GM23338 (cell line): ENCODE results near the gene ROR1.

Experiments
- CREB1 ChIP-seq: fragments of 250-450 bp; sonication (Bioruptor Pico); IDR thresholded peaks from 2 replicates; pipeline ENCODE4 v1.5.0; 2020; ENCODE audit warnings: low read depth, mild to moderate bottlenecking, moderate library complexity
- EZH2 ChIP-seq: fragments of 200-600 bp; sonication (generic); IDR thresholded peaks from one replicate; pipeline ENCODE4 v1.8.0; 2017; ENCODE audit warnings: antibody characterized with exemption, mild to moderate bottlenecking, low read depth; ENCODE audit not compliant: unreplicated experiment
- EZH2phosphoT487 ChIP-seq: fragments of 200-600 bp; sonication (generic); IDR thresholded peaks from one replicate; pipeline ENCODE4 v1.8.1; 2018; ENCODE audit warnings: antibody characterized with exemption; ENCODE audit not compliant: unreplicated experiment
- JUNB ChIP-seq: IDR thresholded peaks from one replicate; pipeline ENCODE4 v1.6.1; 2016; ENCODE audit warnings: antibody characterized with exemption; ENCODE audit not compliant: unreplicated experiment
- NANOG ChIP-seq: IDR thresholded peaks from 2 replicates; pipeline ENCODE4 v1.6.1; 2016; ENCODE audit warnings: antibody characterized with exemption, borderline replicate concordance
- POLR2AphosphoS5 ChIP-seq: IDR thresholded peaks from 2 replicates; pipeline ENCODE4 v1.6.1; 2016; ENCODE audit warnings: antibody characterized with exemption, low read depth
- STAT1 ChIP-seq: IDR thresholded peaks from one replicate; pipeline ENCODE4 v1.6.1; 2016; ENCODE audit warnings: antibody characterized with exemption; ENCODE audit not compliant: unreplicated experiment
- ZNF114 ChIP-seq: fragments of 250-450 bp; sonication (Bioruptor Pico); IDR thresholded peaks from 2 replicates; pipeline ENCODE4 v1.5.0; 2020; ENCODE audit warnings: mild to moderate bottlenecking, moderate library complexity
- ZNF331 ChIP-seq: fragments of 250-450 bp; sonication (Bioruptor Pico); IDR thresholded peaks from 2 replicates; pipeline ENCODE4 v1.5.0; 2020; ENCODE audit warnings: low read depth, mild to moderate bottlenecking, moderate library complexity
- TF ChIP-seq, protein P1 (sequence below), 2 experiments: fragments of 200-600 bp in 1 of 2; sonication (generic) in 1 of 2; conservative IDR thresholded peaks; 2 replicates each; pipeline versions ENCODE4 v1.5.1 to v1.6.1; 2016 to 2017; ENCODE audit warnings: antibody characterized with exemption in 2 of 2, low read depth in 2 of 2, mild to moderate bottlenecking in 2 of 2, moderate library complexity in 1 of 2
- TF ChIP-seq, protein P2 (sequence below): IDR thresholded peaks from one replicate; pipeline ENCODE4 v1.6.1; 2018; ENCODE audit warnings: antibody characterized with exemption; ENCODE audit not compliant: unreplicated experiment
- TF ChIP-seq, protein P3 (sequence below): IDR thresholded peaks from 2 replicates; pipeline ENCODE4 v1.6.1; 2016; ENCODE audit warnings: antibody characterized with exemption
- TF ChIP-seq, protein P4 (sequence below): fragments of 250-450 bp; sonication (Bioruptor Pico); IDR thresholded peaks from 2 replicates; pipeline ENCODE4 v1.5.0; 2020; ENCODE audit warnings: mild to moderate bottlenecking, moderate library complexity

DNA sequence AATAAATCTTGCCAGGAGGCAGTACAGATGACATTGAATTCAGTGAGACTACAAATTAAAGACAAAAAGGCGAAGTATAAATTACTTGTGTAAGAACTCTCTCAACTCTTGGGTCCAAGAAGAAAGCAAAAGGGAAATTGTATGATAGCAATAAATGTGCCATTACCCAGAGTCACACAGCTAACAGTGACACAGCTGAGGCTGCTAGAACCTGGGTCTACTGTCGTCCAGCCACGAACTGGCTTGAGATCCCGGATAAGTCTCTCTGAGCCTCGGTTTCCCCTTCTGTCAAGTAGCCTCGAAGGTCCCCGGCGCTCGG lies 362 bp upstream of the ROR1 start:
- TF ChIP-seq POLR2AphosphoS5 = no peak
- no peak for TF ChIP-seq EZH2phosphoT487
- TF ChIP-seq EZH2 = no peak
- TF ChIP-seq JUNB = no peak
- no peak for TF ChIP-seq ZNF331 (CRISPR knock-in tag)
- TF ChIP-seq, protein P1, sequence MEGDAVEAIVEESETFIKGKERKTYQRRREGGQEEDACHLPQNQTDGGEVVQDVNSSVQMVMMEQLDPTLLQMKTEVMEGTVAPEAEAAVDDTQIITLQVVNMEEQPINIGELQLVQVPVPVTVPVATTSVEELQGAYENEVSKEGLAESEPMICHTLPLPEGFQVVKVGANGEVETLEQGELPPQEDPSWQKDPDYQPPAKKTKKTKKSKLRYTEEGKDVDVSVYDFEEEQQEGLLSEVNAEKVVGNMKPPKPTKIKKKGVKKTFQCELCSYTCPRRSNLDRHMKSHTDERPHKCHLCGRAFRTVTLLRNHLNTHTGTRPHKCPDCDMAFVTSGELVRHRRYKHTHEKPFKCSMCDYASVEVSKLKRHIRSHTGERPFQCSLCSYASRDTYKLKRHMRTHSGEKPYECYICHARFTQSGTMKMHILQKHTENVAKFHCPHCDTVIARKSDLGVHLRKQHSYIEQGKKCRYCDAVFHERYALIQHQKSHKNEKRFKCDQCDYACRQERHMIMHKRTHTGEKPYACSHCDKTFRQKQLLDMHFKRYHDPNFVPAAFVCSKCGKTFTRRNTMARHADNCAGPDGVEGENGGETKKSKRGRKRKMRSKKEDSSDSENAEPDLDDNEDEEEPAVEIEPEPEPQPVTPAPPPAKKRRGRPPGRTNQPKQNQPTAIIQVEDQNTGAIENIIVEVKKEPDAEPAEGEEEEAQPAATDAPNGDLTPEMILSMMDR (conservative IDR thresholded peaks at IDR 0.05; ENCODE audit: low read depth in 2 of 2) = no peak
- no peak for TF ChIP-seq CREB1 (CRISPR knock-in tag)
- TF ChIP-seq ZNF114 (CRISPR knock-in tag) = no peak
- TF ChIP-seq, protein P2, sequence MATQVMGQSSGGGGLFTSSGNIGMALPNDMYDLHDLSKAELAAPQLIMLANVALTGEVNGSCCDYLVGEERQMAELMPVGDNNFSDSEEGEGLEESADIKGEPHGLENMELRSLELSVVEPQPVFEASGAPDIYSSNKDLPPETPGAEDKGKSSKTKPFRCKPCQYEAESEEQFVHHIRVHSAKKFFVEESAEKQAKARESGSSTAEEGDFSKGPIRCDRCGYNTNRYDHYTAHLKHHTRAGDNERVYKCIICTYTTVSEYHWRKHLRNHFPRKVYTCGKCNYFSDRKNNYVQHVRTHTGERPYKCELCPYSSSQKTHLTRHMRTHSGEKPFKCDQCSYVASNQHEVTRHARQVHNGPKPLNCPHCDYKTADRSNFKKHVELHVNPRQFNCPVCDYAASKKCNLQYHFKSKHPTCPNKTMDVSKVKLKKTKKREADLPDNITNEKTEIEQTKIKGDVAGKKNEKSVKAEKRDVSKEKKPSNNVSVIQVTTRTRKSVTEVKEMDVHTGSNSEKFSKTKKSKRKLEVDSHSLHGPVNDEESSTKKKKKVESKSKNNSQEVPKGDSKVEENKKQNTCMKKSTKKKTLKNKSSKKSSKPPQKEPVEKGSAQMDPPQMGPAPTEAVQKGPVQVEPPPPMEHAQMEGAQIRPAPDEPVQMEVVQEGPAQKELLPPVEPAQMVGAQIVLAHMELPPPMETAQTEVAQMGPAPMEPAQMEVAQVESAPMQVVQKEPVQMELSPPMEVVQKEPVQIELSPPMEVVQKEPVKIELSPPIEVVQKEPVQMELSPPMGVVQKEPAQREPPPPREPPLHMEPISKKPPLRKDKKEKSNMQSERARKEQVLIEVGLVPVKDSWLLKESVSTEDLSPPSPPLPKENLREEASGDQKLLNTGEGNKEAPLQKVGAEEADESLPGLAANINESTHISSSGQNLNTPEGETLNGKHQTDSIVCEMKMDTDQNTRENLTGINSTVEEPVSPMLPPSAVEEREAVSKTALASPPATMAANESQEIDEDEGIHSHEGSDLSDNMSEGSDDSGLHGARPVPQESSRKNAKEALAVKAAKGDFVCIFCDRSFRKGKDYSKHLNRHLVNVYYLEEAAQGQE = no peak
- TF ChIP-seq STAT1 = no peak
- TF ChIP-seq, protein P3, sequence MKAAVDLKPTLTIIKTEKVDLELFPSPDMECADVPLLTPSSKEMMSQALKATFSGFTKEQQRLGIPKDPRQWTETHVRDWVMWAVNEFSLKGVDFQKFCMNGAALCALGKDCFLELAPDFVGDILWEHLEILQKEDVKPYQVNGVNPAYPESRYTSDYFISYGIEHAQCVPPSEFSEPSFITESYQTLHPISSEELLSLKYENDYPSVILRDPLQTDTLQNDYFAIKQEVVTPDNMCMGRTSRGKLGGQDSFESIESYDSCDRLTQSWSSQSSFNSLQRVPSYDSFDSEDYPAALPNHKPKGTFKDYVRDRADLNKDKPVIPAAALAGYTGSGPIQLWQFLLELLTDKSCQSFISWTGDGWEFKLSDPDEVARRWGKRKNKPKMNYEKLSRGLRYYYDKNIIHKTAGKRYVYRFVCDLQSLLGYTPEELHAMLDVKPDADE = no peak
- no peak for TF ChIP-seq NANOG
- TF ChIP-seq, protein P4, sequence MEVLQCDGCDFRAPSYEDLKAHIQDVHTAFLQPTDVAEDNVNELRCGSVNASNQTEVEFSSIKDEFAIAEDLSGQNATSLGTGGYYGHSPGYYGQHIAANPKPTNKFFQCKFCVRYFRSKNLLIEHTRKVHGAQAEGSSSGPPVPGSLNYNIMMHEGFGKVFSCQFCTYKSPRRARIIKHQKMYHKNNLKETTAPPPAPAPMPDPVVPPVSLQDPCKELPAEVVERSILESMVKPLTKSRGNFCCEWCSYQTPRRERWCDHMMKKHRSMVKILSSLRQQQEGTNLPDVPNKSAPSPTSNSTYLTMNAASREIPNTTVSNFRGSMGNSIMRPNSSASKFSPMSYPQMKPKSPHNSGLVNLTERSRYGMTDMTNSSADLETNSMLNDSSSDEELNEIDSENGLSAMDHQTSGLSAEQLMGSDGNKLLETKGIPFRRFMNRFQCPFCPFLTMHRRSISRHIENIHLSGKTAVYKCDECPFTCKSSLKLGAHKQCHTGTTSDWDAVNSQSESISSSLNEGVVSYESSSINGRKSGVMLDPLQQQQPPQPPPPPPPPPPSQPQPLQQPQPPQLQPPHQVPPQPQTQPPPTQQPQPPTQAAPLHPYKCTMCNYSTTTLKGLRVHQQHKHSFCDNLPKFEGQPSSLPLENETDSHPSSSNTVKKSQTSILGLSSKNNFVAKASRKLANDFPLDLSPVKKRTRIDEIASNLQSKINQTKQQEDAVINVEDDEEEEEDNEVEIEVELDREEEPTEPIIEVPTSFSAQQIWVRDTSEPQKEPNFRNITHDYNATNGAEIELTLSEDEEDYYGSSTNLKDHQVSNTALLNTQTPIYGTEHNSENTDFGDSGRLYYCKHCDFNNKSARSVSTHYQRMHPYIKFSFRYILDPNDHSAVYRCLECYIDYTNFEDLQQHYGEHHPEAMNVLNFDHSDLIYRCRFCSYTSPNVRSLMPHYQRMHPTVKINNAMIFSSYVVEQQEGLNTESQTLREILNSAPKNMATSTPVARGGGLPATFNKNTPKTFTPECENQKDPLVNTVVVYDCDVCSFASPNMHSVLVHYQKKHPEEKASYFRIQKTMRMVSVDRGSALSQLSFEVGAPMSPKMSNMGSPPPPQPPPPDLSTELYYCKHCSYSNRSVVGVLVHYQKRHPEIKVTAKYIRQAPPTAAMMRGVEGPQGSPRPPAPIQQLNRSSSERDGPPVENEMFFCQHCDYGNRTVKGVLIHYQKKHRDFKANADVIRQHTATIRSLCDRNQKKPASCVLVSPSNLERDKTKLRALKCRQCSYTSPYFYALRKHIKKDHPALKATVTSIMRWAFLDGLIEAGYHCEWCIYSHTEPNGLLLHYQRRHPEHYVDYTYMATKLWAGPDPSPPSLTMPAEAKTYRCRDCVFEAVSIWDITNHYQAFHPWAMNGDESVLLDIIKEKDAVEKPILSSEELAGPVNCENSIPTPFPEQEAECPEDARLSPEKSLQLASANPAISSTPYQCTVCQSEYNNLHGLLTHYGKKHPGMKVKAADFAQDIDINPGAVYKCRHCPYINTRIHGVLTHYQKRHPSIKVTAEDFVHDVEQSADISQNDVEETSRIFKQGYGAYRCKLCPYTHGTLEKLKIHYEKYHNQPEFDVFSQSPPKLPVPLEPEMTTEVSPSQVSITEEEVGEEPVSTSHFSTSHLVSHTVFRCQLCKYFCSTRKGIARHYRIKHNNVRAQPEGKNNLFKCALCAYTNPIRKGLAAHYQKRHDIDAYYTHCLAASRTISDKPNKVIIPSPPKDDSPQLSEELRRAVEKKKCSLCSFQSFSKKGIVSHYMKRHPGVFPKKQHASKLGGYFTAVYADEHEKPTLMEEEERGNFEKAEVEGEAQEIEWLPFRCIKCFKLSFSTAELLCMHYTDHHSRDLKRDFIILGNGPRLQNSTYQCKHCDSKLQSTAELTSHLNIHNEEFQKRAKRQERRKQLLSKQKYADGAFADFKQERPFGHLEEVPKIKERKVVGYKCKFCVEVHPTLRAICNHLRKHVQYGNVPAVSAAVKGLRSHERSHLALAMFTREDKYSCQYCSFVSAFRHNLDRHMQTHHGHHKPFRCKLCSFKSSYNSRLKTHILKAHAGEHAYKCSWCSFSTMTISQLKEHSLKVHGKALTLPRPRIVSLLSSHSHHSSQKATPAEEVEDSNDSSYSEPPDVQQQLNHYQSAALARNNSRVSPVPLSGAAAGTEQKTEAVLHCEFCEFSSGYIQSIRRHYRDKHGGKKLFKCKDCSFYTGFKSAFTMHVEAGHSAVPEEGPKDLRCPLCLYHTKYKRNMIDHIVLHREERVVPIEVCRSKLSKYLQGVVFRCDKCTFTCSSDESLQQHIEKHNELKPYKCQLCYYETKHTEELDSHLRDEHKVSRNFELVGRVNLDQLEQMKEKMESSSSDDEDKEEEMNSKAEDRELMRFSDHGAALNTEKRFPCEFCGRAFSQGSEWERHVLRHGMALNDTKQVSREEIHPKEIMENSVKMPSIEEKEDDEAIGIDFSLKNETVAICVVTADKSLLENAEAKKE (CRISPR knock-in tag) = no peak
